Adrenal gland (tissue), 5 donors: ENCODE measurements around the gene PRAMEF2.

Experiments
- CTCF ChIP-seq, 6 experiments: fragments of 450-650 bp in 4 of 6; fragments of 200-600 bp in 2 of 6; sonication (generic) in 1 of 6; IDR thresholded peaks; 1 replicate in 5 of 6; 2 replicates in 1 of 6; pipeline versions ENCODE4 v1.5.1 to v1.8.0; 2016 to 2021; ENCODE audit warnings: antibody characterized with exemption in 6 of 6, mild to moderate bottlenecking in 2 of 6, moderate library complexity in 1 of 6
- POLR2A ChIP-seq, 2 donors: fragments of 450-650 bp; IDR thresholded peaks; one replicate each; pipeline ENCODE4 v1.6.1; 2017; ENCODE audit warnings: antibody characterized with exemption in 2 of 2, mild to moderate bottlenecking in 2 of 2, moderate library complexity in 1 of 2
- donor health status: DM: no; HTN: no; CAD: no.

- TF ChIP-seq CTCF (IDR thresholded peaks at IDR 0.05) (no peak), POLR2A (IDR thresholded peaks at IDR 0.05) (no peak)
Observed at GRCh38 chr1:12851779-12852178, 5.1 kb upstream of the PRAMEF2 start.
